ENCODE measurements around the gene PSMD4.
A peak's percentile ranks its signal among the peaks of the same experiment; 100 is the strongest.

Gene PSMD4

DNA sequence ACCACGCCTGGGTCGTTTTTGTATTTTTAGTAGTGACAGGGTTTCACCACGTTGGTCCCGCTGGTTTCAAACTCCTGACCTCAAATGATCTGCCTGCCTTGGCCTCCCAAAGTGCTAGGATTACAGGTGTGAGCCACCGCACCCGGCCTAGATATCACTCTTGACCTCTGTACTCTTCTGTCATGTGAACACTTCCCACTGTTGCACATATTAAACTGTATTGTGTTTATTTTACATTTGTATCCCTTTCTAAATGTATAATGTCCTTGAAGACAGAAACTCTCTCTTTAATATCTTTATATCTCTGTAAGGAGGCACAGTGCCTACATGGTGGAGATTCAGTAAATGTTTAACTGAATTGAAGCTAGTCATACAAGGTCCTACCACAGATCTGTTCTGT is 19.3 kb upstream of the PSMD4 start:
- ChIA-PET CTCF (interaction anchor here (0.6 kb wide), 1 partner anchor 16 kb away, joined by 3 read pairs; no protein-coding TSS in a partner anchor), POLR2A (interaction anchor here (0.9 to 1.3 kb wide), 2 partner anchors 12 to 16 kb away, joined by 3 to 4 read pairs; no protein-coding TSS in a partner anchor)
- Histone ChIP-seq H3K4me1 (ENCODE audit: control insufficient read depth, insufficient read depth, low read length) (no peaks in the 10 kb centered on the region), H3K27ac (ENCODE audit: extremely low read depth, low read depth, low read length) (no peak overlapping the region), H3K9me3 (ENCODE audit: control insufficient read depth, insufficient read depth, low read depth, low read length) (no peaks in the 10 kb centered on the region), H3K36me3 (ENCODE audit: control insufficient read depth in 2 of 2, insufficient read depth in 1 of 2, low read length in 2 of 2) (peaks cover 81 to 100% of the 10 kb centered on the region in 2 experiments), H3K4me3 (ENCODE audit: low read depth, low read length) (no peak overlapping the region)
- TF ChIP-seq, protein P1, sequence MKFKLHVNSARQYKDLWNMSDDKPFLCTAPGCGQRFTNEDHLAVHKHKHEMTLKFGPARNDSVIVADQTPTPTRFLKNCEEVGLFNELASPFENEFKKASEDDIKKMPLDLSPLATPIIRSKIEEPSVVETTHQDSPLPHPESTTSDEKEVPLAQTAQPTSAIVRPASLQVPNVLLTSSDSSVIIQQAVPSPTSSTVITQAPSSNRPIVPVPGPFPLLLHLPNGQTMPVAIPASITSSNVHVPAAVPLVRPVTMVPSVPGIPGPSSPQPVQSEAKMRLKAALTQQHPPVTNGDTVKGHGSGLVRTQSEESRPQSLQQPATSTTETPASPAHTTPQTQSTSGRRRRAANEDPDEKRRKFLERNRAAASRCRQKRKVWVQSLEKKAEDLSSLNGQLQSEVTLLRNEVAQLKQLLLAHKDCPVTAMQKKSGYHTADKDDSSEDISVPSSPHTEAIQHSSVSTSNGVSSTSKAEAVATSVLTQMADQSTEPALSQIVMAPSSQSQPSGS (tag by site-specific recombination; IDR thresholded peaks at IDR 0.05; ENCODE audit: low read depth) = no peak
- TF ChIP-seq ZNF140 (tag by site-specific recombination; IDR thresholded peaks at IDR 0.05) = no peak
- no peak for TF ChIP-seq SALL2 (tag by site-specific recombination; IDR thresholded peaks at IDR 0.05; ENCODE audit: borderline replicate concordance)
- TF ChIP-seq, protein P2, sequence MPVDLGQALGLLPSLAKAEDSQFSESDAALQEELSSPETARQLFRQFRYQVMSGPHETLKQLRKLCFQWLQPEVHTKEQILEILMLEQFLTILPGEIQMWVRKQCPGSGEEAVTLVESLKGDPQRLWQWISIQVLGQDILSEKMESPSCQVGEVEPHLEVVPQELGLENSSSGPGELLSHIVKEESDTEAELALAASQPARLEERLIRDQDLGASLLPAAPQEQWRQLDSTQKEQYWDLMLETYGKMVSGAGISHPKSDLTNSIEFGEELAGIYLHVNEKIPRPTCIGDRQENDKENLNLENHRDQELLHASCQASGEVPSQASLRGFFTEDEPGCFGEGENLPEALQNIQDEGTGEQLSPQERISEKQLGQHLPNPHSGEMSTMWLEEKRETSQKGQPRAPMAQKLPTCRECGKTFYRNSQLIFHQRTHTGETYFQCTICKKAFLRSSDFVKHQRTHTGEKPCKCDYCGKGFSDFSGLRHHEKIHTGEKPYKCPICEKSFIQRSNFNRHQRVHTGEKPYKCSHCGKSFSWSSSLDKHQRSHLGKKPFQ (tag by site-specific recombination; IDR thresholded peaks at IDR 0.05) = no peak

GRCh38 chr1:151237678-151238466 is 16.7 kb upstream of the PSMD4 start:
- peaks cover 82 to 100% of the 10 kb centered on the region in 2 experiments for H3K36me3 ChIP-seq (ENCODE audit: control insufficient read depth in 2 of 2, insufficient read depth in 1 of 2, low read length in 2 of 2)
- no peaks in the 10 kb centered on the region for H3K9me3 ChIP-seq (ENCODE audit: control insufficient read depth, insufficient read depth, low read depth, low read length)
- no peak overlapping the region for H3K27ac ChIP-seq (ENCODE audit: extremely low read depth, low read depth, low read length)
- ChIA-PET CTCF (interaction anchor here (0.6 to 1.6 kb wide), 3 partner anchors 12 to 135 kb away, joined by 3 to 8 read pairs (median 3); no protein-coding TSS in a partner anchor), POLR2A (interaction anchor here (0.7 kb wide), 1 partner anchor 44 kb away, joined by 3 read pairs; no protein-coding TSS in a partner anchor)
- TF ChIP-seq, protein P3, sequence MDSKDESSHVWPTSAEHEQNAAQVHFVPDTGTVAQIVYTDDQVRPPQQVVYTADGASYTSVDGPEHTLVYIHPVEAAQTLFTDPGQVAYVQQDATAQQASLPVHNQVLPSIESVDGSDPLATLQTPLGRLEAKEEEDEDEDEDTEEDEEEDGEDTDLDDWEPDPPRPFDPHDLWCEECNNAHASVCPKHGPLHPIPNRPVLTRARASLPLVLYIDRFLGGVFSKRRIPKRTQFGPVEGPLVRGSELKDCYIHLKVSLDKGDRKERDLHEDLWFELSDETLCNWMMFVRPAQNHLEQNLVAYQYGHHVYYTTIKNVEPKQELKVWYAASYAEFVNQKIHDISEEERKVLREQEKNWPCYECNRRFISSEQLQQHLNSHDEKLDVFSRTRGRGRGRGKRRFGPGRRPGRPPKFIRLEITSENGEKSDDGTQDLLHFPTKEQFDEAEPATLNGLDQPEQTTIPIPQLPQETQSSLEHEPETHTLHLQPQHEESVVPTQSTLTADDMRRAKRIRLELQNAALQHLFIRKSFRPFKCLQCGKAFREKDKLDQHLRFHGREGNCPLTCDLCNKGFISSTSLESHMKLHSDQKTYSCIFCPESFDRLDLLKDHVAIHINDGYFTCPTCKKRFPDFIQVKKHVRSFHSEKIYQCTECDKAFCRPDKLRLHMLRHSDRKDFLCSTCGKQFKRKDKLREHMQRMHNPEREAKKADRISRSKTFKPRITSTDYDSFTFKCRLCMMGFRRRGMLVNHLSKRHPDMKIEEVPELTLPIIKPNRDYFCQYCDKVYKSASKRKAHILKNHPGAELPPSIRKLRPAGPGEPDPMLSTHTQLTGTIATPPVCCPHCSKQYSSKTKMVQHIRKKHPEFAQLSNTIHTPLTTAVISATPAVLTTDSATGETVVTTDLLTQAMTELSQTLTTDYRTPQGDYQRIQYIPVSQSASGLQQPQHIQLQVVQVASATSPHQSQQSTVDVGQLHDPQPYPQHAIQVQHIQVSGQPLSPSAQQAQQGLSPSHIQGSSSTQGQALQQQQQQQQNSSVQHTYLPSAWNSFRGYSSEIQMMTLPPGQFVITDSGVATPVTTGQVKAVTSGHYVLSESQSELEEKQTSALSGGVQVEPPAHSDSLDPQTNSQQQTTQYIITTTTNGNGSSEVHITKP (tag by site-specific recombination; IDR thresholded peaks at IDR 0.05) = peak; percentile 96
- TF ChIP-seq ZNF292 (tag by site-specific recombination; IDR thresholded peaks at IDR 0.05; ENCODE audit: borderline replicate concordance, low read depth) (no peak), ZBTB17 (tag by site-specific recombination; IDR thresholded peaks at IDR 0.05) (no peak)
- H3K4me1 ChIP-seq (ENCODE audit: control insufficient read depth, insufficient read depth, low read length) = no peaks in the 10 kb centered on the region
- H3K4me3 ChIP-seq (ENCODE audit: low read depth, low read length) = no peak overlapping the region

GRCh38 chr1:151238467-151238739 is 16.1 kb upstream of the PSMD4 start:
- Histone ChIP-seq H3K4me1 (ENCODE audit: control insufficient read depth, insufficient read depth, low read length) (no peaks in the 10 kb centered on the region), H3K27ac (ENCODE audit: extremely low read depth, low read depth, low read length) (no peak overlapping the region), H3K36me3 (ENCODE audit: control insufficient read depth in 2 of 2, insufficient read depth in 1 of 2, low read length in 2 of 2) (peaks cover 80 to 100% of the 10 kb centered on the region in 2 experiments), H3K4me3 (ENCODE audit: low read depth, low read length) (no peak overlapping the region), H3K9me3 (ENCODE audit: control insufficient read depth, insufficient read depth, low read depth, low read length) (no peaks in the 10 kb centered on the region)
- POLR2A ChIA-PET = no interaction called here
- CTCF ChIA-PET = interaction anchor here (0.6 to 1.6 kb wide), 2 partner anchors 12 to 136 kb away, joined by 3 to 8 read pairs; no protein-coding TSS in a partner anchor
- TF ChIP-seq ZSCAN23 (tag by site-specific recombination; IDR thresholded peaks at IDR 0.05) (no peak), KLF8 (tag by site-specific recombination; IDR thresholded peaks at IDR 0.05) (no peak), RBAK (tag by site-specific recombination; IDR thresholded peaks at IDR 0.05) (no peak), ZNF571 (tag by site-specific recombination; IDR thresholded peaks at IDR 0.05) (no peak), ZNF174 (tag by site-specific recombination; IDR thresholded peaks at IDR 0.05) (no peak), PRDM1 (tag by site-specific recombination; IDR thresholded peaks at IDR 0.05) (no peak), ZNF175 (tag by site-specific recombination; IDR thresholded peaks at IDR 0.05) (no peak), ZNF24 (tag by site-specific recombination; IDR thresholded peaks at IDR 0.05) (no peak), ZFP69B (tag by site-specific recombination; IDR thresholded peaks at IDR 0.05) (no peak)
- TF ChIP-seq, protein P4, sequence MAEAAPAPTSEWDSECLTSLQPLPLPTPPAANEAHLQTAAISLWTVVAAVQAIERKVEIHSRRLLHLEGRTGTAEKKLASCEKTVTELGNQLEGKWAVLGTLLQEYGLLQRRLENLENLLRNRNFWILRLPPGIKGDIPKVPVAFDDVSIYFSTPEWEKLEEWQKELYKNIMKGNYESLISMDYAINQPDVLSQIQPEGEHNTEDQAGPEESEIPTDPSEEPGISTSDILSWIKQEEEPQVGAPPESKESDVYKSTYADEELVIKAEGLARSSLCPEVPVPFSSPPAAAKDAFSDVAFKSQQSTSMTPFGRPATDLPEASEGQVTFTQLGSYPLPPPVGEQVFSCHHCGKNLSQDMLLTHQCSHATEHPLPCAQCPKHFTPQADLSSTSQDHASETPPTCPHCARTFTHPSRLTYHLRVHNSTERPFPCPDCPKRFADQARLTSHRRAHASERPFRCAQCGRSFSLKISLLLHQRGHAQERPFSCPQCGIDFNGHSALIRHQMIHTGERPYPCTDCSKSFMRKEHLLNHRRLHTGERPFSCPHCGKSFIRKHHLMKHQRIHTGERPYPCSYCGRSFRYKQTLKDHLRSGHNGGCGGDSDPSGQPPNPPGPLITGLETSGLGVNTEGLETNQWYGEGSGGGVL (tag by site-specific recombination; IDR thresholded peaks at IDR 0.05) = no peak
- TF ChIP-seq, protein P5, sequence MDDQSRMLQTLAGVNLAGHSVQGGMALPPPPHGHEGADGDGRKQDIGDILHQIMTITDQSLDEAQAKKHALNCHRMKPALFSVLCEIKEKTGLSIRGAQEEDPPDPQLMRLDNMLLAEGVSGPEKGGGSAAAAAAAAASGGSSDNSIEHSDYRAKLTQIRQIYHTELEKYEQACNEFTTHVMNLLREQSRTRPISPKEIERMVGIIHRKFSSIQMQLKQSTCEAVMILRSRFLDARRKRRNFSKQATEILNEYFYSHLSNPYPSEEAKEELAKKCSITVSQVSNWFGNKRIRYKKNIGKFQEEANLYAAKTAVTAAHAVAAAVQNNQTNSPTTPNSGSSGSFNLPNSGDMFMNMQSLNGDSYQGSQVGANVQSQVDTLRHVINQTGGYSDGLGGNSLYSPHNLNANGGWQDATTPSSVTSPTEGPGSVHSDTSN (CRISPR knock-in tag; IDR thresholded peaks at IDR 0.05) = no peak
- TF ChIP-seq, protein P6, sequence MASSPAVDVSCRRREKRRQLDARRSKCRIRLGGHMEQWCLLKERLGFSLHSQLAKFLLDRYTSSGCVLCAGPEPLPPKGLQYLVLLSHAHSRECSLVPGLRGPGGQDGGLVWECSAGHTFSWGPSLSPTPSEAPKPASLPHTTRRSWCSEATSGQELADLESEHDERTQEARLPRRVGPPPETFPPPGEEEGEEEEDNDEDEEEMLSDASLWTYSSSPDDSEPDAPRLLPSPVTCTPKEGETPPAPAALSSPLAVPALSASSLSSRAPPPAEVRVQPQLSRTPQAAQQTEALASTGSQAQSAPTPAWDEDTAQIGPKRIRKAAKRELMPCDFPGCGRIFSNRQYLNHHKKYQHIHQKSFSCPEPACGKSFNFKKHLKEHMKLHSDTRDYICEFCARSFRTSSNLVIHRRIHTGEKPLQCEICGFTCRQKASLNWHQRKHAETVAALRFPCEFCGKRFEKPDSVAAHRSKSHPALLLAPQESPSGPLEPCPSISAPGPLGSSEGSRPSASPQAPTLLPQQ (tag by site-specific recombination; IDR thresholded peaks at IDR 0.05) = no peak

Measured in HEK293 (cell line).